Fibroblast of mammary gland (primary cell): ENCODE results near the gene GPR139.

Experiments
- DNase-seq: peaks from one replicate; pipeline ENCODE4 v3.0.0-alpha.2; 2010; ENCODE audit warnings: low read depth
- H3K4me3 ChIP-seq: 2 replicates; pipeline ENCODE4 v1.5.1; 2011; ENCODE audit warnings: low read depth, mild to moderate bottlenecking, low read length, moderate library complexity; ENCODE audit not compliant: control insufficient read depth
- TF ChIP-seq, protein P1 (sequence below): conservative IDR thresholded peaks from 2 replicates; pipeline ENCODE4 v1.5.1; 2011; ENCODE audit warnings: low read depth, low read length, inconsistent platforms; ENCODE audit not compliant: control insufficient read depth, insufficient read depth

The GPR139 gene

DNA sequence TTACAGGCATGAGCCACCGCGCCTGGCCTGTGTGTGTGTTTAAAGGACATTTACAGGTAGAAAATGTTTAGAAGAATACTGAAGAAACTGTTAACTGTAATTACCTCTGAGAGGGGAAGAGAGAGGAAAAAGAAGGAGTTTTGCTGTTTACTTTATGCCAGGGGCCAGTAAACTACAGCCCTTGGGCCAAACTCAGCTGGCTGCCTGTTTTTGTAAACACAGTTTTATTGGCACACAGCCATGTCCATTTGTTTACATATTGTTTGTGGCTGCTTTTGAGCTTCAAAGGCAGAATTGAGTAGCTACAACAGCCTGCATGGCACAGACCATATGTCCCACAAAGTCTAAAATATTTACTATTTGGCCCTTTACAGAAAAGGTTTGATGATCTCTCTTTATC lies 76.4 kb downstream of the GPR139 start:
- TF ChIP-seq, protein P1, sequence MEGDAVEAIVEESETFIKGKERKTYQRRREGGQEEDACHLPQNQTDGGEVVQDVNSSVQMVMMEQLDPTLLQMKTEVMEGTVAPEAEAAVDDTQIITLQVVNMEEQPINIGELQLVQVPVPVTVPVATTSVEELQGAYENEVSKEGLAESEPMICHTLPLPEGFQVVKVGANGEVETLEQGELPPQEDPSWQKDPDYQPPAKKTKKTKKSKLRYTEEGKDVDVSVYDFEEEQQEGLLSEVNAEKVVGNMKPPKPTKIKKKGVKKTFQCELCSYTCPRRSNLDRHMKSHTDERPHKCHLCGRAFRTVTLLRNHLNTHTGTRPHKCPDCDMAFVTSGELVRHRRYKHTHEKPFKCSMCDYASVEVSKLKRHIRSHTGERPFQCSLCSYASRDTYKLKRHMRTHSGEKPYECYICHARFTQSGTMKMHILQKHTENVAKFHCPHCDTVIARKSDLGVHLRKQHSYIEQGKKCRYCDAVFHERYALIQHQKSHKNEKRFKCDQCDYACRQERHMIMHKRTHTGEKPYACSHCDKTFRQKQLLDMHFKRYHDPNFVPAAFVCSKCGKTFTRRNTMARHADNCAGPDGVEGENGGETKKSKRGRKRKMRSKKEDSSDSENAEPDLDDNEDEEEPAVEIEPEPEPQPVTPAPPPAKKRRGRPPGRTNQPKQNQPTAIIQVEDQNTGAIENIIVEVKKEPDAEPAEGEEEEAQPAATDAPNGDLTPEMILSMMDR: no peak

DNA sequence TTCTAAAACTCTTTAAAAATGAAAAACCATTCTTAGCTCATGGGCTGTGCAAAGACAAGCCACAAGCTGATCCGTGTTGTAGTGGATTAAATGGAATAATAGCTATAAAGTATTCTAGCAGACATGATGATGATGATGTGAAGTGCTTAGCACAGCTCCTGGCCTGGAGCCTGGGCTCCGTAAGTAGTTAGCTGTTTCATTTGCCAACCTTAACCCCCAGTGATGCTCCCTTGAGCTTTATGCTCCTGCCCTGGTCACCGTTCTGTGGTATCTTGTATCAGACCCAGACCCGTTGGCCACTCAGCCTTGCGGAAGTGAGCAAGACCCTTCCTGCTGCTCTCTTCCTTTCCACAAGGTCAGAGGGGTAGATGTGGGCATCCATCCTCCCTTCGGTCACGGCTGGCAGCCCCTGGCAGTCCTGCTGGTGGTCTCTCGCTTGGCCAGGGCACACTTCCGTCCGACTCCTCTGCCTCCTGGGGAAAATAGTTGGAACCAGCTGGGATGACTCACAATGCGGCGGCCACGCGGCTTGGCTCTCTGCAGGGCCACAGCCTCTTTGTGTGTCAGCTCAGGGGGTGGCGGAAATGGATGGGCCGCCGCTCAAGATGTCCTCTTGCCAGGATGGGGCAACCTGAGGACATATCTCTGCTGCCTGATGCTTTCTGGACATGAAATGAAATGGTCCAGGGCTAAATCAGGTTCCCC lies 79.1 kb downstream of the GPR139 start:
- no peak overlapping the region for H3K4me3 ChIP-seq
- TF ChIP-seq, protein P1: no peak
- DNase-seq: no peak

More for the DNA sequence above, 76.4 kb downstream of the GPR139 start:
- no peak overlapping the region for H3K4me3 ChIP-seq
- DNase-seq: no peak

DNA sequence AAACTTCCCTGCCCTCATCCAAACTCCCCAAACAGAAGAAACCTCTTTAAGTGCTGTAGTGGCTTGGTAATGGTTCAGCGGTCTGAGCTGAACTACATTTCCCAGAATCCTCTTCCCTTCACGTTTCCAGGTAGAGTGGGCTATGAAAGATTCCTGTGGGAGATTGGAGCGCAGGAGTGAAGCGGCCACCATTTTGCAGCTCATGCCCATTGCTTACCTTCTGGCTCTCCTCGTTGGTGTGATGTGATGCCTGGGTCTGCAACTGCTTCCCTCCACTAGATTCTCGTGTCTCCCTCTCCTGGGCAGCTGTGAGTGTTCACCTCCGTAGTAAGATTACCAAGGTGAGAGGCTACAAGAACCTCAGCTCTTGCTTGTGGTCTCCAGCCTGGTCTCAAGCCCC lies 82.1 kb downstream of the GPR139 start:
- DNase-seq: no peak
- TF ChIP-seq, protein P1: no peak
- no peak overlapping the region for H3K4me3 ChIP-seq

DNA sequence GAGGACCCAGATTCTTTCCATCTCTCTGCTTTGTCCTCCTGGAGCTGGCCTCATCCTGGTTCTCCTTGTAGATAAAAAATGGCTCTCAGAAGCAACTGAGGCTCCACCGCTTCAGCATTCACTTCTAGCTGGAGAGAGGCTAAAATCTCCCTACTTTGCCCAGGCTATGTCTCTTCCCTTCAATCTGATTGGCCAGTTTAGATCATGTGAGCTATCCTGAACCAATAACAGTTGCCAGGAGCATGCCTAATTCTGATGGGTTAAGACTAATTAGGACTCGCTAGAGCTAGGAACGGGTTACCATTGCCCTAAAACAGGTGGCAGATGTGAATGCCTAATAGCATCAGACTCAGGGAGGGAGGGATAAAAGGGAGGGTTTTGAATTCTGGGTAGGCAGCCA lies 89.6 kb downstream of the GPR139 start:
- no peak for DNase-seq
- H3K4me3 ChIP-seq: no peak overlapping the region
- TF ChIP-seq, protein P1: no peak
